NOMO-1 treated with DMSO at 0.1 percent for 48 hours (cell line): Measurements from ENCODE around the gene COG3.
"Not testable (repeated sequence)": the region's sequence is repeated elsewhere in the genome, so short reads cannot be mapped to it uniquely, and the experiment has no call there.

Experiments
- DNase-seq: peaks from one replicate; lab custom pipeline; 2025; ENCODE audit not compliant: unreplicated experiment; lab: John Stamatoyannopoulos, UW

COG3 gene, protein sequence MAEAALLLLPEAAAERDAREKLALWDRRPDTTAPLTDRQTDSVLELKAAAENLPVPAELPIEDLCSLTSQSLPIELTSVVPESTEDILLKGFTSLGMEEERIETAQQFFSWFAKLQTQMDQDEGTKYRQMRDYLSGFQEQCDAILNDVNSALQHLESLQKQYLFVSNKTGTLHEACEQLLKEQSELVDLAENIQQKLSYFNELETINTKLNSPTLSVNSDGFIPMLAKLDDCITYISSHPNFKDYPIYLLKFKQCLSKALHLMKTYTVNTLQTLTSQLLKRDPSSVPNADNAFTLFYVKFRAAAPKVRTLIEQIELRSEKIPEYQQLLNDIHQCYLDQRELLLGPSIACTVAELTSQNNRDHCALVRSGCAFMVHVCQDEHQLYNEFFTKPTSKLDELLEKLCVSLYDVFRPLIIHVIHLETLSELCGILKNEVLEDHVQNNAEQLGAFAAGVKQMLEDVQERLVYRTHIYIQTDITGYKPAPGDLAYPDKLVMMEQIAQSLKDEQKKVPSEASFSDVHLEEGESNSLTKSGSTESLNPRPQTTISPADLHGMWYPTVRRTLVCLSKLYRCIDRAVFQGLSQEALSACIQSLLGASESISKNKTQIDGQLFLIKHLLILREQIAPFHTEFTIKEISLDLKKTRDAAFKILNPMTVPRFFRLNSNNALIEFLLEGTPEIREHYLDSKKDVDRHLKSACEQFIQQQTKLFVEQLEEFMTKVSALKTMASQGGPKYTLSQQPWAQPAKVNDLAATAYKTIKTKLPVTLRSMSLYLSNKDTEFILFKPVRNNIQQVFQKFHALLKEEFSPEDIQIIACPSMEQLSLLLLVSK

DNA sequence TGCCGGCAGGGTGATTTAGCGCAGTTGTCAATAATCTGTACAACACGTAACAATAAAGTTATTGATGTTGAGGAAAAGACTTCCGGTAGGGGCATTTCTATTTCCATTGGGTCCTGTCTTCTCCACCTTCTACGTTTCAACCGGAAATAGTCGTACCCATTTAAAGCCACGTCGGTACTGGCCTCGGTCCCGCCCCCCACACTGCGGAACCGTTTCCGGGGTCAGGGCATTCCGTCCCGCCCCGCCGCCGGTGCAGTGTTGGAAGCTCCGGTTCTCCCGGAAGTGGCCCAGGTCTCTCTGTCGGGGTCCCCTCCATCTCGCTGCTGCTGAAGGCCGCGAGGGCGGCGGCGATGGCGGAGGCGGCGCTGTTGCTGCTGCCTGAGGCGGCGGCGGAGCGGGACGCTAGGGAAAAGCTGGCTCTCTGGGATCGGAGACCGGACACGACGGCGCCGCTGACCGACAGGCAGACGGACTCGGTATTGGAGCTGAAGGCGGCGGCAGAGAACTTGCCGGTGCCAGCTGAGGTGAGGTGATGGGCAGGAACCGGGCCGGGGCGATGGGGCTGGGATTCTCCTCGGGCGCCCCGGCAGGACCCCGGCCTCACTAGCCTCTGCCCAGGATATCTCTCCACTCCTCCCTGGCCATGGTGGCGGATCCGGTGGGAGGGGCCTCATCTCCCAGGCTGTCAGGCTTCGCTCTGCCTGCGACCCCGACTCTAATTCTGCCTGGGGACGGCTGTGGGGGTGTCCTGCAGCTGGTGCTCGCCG is at the start of gene COG3:
COG3 (plus strand) TSS at position 253 of the 767 bp plus-strand sequence; CDS start at position 351, 98 bp downstream.
- DNase-seq = peak; percentile 96

DNA sequence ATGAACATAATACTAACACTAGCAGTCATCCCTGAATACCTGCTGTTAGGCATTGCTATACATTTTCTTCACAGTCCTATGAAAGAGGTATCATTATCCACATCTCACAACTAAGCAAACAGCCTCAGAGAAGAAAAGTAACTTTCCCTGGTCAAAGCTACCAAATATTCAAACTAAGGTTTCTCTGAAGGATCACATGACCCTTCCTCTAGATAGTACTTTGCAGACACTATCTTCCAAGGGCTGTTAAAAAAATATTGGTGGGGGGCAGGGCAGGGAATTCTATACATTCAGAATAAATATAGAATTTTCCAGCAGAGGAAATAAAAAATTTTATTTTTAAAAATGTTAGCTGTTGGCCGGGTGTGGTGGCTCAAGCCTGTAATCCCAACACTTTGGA is 49.6 kb upstream of the COG3 start:
- no peak for DNase-seq

DNA sequence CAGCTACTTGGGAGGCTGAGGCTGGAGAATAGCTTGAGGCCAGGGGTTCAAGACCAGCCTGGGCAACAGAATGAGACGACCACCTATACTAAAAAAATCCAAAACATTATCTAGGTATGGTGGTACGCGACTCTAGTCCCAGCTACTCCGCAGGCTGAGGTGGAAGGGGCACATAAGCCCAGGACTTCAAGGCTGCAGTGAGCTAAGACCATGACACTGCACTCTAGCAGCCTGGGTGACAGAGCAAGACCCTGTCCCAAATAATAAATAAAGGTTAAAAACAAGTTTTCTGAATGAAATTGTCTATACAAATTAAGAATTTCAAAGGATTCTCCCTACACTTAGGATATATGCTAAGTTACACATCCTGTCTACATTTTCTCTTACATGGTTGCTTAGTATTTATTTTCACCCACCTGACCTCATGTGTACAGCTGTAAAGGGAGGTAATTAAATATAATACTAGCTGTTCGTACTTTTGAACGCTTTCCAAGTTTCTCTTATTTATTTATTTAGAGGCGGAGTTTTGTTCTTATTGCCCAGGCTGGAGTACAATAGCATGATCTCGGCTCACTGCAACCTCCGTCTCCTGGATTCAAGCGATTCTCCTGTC is 48.1 kb upstream of the COG3 start:
- no peak for DNase-seq

DNA sequence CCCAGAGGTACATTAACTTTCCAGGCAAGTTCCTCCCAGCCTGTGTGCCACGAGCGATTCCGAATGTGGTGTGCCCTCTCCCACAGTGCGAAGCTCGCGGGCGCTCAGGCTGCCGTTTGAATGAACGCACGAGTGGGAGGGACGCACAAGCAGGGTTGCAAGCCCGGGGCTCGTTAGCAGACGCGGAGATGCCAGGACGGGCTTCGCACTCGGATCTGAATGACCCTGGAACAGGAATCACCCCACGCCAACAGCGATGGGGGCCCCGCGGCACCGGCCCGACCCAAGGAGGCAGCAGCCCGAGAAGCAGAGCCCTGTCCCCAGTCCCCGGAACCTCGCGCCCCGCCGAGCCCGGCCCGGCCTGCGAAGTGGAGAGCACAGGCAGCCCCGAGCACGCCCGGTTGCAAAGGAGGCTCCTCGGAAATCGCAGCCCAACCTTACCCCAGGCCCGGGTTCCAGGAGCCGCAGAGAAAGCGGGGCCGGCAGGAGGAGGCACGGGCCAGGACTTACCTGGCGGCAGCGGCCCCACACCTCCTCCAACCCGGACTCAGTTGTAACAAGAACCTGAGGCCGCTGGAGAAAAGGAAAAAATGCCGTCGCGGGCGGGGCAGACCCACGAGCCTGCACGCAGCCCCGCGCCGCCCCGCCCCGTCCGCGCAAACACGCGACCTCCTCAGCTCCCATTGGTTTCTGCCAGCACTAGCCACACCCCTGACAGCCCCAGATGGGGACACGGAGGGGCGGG is 46.8 kb upstream of the COG3 start, which contains the start of gene SLC25A30:
SLC25A30 (minus strand) TSS at position 584 of the 745 bp plus-strand sequence. CDS start 6,948 bp downstream, outside the sequence.
- peak; percentile 92 for DNase-seq

DNA sequence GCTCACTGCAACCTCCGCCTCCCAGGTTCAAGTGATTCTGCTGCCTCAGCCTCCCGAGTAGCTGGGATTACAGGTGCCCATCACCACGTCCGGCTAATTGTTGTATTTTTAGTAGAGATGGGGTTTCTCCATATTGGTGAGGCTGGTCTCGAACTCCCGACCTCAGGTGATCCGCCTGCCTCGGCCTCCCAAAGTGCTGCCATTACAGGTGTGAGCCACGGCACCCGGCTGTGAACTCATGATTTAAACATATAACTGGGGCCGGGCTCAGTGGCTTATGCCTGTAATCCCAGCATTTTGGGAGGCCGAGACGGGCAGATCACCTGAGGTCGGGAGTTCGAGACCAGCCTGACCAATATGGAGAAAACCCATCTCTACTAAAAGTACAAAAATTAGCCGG is 45.4 kb upstream of the COG3 start:
- DNase-seq = not testable (repeated sequence)

DNA sequence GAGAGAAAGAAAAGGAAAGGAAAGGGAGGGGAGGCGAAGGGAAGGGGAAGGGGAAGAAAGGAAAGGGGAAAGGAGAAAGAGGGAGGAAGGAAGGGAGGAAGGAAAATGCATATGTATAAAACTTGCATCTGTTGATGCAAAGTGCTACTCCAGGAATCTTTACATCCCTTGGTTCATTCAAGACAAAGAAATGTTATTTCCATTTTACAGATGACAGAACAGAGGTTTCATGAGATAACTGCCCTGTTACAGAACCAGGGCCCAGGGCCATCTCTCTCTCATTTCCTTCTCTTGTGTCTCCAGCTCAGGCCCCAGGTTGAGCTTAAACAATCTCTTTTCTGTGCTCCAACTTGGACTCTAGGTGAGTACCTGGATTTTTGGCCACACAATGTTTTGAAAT is 44.8 kb upstream of the COG3 start:
- no peak for DNase-seq

DNA sequence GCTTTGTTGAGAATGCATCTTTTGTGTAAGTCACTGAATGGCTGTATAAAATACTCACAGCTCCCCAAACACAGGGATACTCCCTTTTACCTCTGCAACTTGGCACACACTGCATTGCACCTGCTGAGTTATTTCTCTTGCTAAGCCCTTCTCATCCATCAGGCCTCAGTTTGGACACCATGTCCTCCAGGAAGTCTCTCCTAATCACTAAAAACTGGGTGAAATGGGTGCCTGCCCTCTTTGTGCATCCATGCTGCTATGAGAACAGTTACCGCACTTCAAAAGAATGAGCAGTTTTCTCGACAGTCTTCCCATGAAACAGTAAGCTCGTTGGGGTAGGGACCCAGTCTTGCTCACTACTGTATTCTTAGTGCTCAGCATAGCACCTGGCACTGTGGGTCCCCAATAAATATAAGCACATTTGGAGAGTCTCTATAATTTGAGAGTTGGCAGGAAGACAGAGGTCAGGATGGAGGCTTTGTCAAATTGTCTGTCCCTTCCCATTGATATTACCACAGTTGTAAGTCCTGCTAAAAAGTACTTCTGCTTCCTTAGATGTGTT is 41.9 kb upstream of the COG3 start:
- DNase-seq = no peak

DNA sequence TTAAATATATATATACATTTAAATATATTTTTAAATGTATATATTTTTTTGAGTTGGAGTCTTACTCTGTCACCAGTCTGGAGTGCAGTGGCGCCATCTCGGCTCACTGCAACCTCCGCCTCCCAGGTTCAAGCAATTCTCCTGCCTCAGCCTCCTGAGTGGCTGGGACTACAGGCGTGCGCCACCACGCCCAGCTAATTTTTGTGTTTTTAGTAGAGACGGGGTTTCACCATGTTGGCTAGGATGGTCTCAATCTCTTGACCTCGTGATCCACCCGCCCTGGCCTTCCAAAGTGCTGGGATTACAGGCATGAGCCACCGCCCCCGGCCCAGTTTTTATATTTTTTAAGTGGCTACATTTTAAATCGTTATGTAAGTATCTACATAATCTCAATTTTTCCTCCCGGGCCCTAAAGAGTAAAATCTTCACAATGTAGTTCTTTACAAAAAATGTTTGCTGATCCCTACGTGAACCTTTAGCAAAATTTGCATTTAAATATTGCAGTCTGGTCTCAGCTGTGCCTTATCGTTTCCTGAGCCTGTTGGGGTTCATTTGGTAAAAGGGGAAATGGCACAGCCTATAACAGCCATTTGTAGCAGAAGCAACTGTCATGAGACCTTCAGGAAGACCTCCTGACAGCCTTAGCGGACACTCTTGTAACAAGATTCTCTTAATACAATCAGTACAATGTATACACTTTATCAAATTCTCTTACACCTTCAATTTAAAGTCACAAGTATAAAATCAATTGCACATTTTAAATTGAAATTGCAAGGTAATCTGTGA is 38.5 kb upstream of the COG3 start:
- DNase-seq = not testable (repeated sequence)

DNA sequence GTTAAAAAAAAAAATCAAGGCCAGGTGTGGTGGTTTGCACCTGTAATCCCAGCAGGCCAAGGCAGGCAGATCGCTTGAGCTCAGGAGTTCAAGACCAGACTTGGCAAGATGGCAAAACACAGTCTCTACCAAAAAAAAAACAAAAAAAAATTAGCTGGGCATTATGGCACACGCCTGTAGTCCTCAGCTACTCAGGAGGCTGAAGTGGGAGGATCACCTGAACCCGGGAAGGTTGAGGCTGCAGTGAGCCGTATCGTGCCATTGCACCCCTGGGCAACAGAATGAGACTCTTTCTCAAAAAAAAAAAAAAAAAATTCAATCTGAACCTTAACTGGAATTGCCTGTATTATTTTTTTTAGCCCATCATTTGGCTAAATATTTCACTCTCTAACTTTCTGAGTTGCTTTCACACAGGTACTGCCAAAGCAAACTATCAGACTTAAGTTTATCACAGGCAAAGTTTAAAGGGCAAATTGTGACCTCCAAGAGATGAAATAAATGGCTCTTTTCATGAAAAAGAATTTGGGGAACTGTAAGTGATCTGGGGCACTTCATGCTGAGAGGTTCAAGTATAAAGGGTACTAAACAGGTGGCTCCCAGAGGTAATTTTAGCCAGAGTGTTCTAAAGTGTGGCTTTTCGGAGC is 31.9 kb upstream of the COG3 start:
- DNase-seq = no peak

DNA sequence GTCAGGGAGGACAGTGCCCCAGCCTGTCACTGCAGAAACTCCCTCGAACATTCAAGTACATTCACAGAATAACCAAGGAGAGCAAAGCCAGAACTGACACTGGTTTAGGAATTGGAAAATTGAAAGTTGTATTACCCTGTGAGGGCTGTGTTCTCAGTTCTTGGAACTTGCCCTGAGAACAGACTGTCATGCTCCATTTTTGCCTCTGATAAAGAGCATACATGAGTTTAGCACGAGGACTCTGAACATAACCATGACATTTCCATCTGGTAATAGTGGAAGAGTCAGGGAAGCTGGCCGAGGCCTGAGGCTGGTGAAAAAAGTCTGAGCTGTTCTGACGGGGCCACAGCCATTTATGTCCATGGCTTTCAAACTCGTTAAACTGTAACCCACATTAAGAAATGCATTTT is 31.4 kb upstream of the COG3 start:
- no peak for DNase-seq

DNA sequence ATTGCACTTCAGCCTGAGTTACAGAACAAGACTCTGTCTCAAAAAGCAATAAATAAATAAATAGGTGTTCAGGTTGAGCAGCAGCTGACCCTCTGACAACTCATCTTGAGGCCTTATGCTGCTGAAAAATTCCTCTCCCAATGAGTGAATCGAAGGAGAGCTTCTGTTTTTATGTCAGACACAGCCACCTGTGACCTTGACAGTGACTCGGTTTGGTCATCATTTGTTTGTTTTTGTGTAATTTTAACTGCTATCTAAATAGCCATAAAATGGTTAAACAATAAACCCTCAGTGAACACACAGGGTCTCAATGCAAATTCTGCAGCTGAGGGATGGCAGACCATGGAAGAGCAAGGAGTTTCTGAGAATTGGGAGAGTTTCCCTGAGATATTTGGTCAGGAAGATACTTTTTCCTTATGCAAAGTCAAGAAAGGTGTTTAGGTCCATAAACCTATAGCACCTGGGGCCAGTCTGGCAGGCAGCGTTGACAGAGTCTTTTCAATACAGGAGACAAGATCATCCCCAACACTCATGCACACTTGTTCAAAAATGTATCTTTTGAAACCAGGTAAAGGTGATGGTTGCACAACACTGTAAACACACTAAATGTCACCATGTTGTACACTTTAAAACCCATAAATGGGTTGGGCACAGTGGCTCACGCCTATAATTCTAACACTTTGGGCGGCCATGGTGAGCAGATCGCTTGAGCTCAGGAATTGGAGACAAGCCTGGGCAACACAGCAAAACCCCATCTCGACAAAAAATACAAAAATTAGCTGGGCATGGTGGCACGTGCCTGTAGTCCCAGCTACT is 30.0 kb upstream of the COG3 start:
- no peak for DNase-seq

DNA sequence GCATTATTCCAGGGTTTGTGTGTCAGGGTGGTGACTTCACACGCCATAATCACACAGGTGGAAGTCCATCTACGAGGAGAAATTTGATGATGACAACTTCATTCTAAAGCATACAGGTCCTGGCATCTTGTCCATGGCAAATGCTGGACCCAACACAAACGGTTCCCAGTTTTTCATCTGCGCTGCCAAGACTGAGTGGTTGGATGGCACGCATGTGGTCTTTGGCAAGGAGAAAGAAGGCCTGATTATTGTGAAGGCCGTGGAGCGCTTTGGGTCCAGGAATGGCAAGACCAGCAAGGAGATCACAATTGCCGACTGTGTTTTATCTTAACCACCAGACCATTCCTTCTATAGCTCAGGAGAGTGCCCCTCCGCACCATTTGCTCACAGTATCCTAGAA is 28.4 kb upstream of the COG3 start:
- no peak for DNase-seq

DNA sequence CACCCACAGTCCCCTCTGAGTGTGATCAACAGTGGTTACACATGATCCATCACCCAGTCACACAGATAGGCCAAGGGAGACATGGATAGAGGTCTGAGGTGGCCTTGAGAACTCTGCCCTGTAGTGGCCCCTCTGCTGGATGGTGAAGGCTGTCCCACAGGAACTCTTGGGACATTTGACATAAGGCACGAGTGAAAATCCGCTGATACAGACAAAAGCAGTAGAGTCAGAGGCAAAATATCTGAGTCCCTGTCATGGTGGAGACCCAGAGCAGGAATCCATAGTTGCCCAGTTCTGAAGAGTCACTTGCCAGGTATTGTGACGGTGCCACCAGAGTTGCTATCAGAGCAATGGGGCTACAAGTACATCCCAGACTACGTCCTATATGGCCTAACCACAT is 27.8 kb upstream of the COG3 start:
- DNase-seq = no peak

DNA sequence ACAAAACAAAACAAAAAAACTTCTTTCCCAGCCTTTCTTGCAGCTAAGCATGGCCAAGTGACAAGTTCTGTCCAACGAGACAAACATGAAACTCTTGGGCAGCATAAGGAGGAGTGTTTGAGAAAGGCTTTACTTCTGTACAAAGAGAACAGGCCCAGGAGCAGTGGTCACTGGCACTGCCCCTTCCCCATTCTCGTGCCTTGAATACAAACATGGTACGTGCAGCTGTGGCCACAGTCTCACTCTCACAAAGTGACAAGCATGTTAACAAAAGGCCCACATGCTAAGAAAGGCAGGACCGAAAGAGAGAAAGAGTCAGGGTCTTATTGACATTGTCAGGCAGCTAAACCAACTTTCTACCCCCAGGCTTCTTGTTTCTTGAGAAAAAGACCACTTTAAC is 26.8 kb upstream of the COG3 start:
- DNase-seq = no peak

DNA sequence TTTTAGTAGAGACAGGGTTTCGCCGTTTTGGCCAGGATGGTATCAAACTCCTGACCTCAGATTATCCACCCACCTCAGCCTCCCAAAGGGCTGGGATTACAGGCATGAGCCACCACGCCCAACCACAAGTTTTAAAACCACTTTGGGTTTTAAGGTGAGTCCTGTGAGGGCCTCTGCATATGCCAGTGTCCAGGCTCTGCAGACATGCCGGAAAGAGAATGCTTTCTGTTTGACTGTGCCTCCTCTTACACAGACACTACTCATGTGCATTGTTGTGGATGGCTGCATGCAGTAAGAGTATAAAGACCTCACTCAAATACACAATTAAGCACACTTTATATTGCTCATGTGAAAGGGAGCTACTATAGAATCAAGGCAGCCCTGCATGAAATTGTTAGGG is 25.7 kb upstream of the COG3 start:
- DNase-seq = no peak

DNA sequence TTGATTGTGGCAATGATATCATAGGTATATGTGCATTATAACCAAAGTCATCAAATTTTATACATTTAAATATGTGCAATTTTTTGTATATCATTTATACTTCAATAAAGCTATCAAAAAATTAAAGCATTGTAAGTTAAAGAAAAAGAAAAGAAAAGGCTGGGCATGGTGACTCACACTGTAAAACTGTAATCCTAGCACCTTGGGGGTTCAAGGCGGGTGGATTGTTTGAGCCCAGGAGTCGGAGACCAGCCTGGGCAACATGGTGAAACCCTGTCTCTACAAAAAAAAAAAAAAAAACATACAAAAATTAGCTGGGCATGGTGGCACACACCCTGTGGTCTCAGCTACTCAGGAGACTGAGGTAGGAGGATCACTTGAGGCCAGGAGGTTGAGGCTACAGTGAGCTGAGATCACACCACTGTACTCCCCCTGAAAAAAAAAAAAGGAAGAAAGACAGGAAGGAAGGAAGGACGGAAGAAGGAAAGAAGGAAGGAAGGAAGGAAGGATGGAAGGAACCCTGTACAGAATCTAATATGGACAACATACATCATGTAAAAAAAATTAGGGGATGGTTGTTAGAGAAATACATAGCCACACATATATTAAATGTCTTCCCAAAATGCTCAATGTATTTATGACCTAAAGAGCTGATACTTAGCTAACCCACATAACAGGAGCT is 24.8 kb upstream of the COG3 start:
- no peak for DNase-seq

DNA sequence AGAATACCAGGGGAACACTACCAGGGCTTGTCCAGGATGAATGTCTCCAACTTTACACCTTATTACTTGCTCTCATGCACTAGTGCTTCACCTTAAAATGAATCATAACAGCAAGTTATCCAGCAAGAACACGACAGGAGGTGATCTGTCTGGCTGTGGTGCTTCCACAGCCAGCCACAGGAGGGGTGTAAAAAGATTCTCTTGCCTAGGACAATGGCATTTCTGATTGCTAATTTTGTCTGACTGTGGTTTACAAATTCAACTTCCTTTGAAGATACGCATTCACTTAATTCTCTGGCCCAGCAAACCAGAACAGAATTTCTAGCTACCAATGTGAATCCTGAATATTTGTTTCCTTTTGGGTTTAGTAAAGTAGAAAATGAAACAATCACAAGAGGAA is 23.1 kb upstream of the COG3 start:
- DNase-seq = peak; percentile 35
